ENCODE results near the gene BPGM. TPM values are rescaled to one million over a fixed set of nuclear protein-coding genes. Genes with fewer than 3 reads are reported as not detected.

BPGM gene
- total and polyA plus RNA-seq, 9 of the 15 experiments (the other 6 are each of a cell fraction or from before 2014, with no cell fraction given): 14.1 to 46.1 (median 21.2) TPM

- TF ChIP-seq PPARD (CRISPR knock-in tag; IDR thresholded peaks at IDR 0.05): no peak
- TF ChIP-seq KLF16 (IDR thresholded peaks at IDR 0.05): 0 out of 2 replicates have a peak, but pooled peaks have one; percentile 19
Observed at GRCh38 chr7:134632937-134633540, 13.6 kb upstream of the BPGM start (continued).

- BruUV-seq (replicated peaks): no TSS peak
- no peak for ATAC-seq
- Histone ChIP-seq H3K36me3 (ENCODE audit: control insufficient read depth, insufficient read depth, low read length) (no peaks in the 10 kb centered on the region), H4K20me1 (replicated peaks; ENCODE audit: control insufficient read depth, insufficient read depth, low read length) (no peaks in the 10 kb centered on the region), H3K4me3 (no peak overlapping the region), H3K27me3 (ENCODE audit: control insufficient read depth in 2 of 2, insufficient read depth in 2 of 2, low read length in 2 of 2) (no peaks in the 10 kb centered on the region), H2AFZ (ENCODE audit: low read depth, low read length) (no peak overlapping the region), H3K9me3 (replicated peaks; ENCODE audit: control insufficient read depth, insufficient read depth, low read depth, low read length) (no peaks in the 10 kb centered on the region), H3K4me2 (ENCODE audit: insufficient read depth, low read length) (peak overlapping the region; percentile 20), H3K27ac (ENCODE audit: extremely low read depth, low read depth, low read length) (no peak overlapping the region), H3K4me1 (replicated peaks in 1 of 2; ENCODE audit: control insufficient read depth in 2 of 2, insufficient read depth in 2 of 2, low read length in 2 of 2) (peaks cover 0 to 16% of the 10 kb centered on the region in 2 experiments; a peak in 2 of 5 replicates), H3K79me2 (ENCODE audit: control insufficient read depth, insufficient read depth, low read length) (no peaks in the 10 kb centered on the region), H3K9ac (ENCODE audit: insufficient read depth in 1 of 2, low read depth in 2 of 2, low read length in 2 of 2) (no peak overlapping the region), H3K9me1 (ENCODE audit: control insufficient read depth, insufficient read depth, low read length) (no peaks in the 10 kb centered on the region)
- intact Hi-C loops (cut with micrococcal nuclease): no loop called here
- in situ Hi-C loops (cut with MboI): no loop called here
- TF ChIP-seq NFE2 (IDR thresholded peaks at IDR 0.05; ENCODE audit: low read depth) (no peak), TBL1XR1 (IDR thresholded peaks at IDR 0.05; ENCODE audit: low read length in 2 of 2) (no peak), JUND (IDR thresholded peaks at IDR 0.05; ENCODE audit: borderline replicate concordance, low read depth, low read length) (no peak), JUND (tag; IDR thresholded peaks at IDR 0.05; ENCODE audit: borderline replicate concordance, low read depth, low read length) (peak; percentile 19; the same call in 1 of the 3 replicates), ARNT (IDR thresholded peaks at IDR 0.05) (no peak), SPI1 (IDR thresholded peaks at IDR 0.05; ENCODE audit: borderline replicate concordance, low read depth, low read length) (no peak), KAT8 (IDR thresholded peaks at IDR 0.05; ENCODE audit: low read depth) (no peak), NFIC (IDR thresholded peaks at IDR 0.05) (peak; percentile 47), MAFG (tag; conservative IDR thresholded peaks at IDR 0.05) (peak; percentile 77), CBFA2T3 (IDR thresholded peaks at IDR 0.05) (0 out of 2 replicates have a peak, but pooled peaks have one; percentile 11), PKNOX1 (IDR thresholded peaks at IDR 0.05) (no peak), FOSL1 (tag; conservative IDR thresholded peaks at IDR 0.05) (no peak), CC2D1A (IDR thresholded peaks at IDR 0.05) (no peak), CAMTA2 (CRISPR knock-in tag; conservative IDR thresholded peaks at IDR 0.05) (no peak), CEBPB (tag; IDR thresholded peaks at IDR 0.05) (no peak), CREB1 (IDR thresholded peaks at IDR 0.05) (no peak), CREB1 (CRISPR knock-in tag; IDR thresholded peaks at IDR 0.05) (no peak), MAFF (IDR thresholded peaks at IDR 0.05; ENCODE audit: low read length) (peak; percentile 16; the same call in 1 of the 2 replicates), C11orf30 (IDR thresholded peaks at IDR 0.05; ENCODE audit: low read depth) (peak; percentile 79), ZNF316 (IDR thresholded peaks at IDR 0.05) (peak; percentile 82), RHOXF2B (CRISPR knock-in tag; conservative IDR thresholded peaks at IDR 0.05) (no peak), ZBTB9 (CRISPR knock-in tag; IDR thresholded peaks at IDR 0.05) (no peak)
- DNase-seq (ENCODE audit: extremely low read depth in 1 of 4, low spot score in 3 of 4): no peak
- 0% methylated on average over 2 of the region's 2 CpGs for WGBS (ENCODE audit: insufficient coverage, low coverage, missing lambda C conversion rate)
- FAIRE-seq: no peak
- POLR2A ChIA-PET: interaction anchor here (0.5 to 4.6 kb wide), 7 partner anchors 9 to 1049 kb away, joined by 3 to 30 read pairs (median 3); partner anchors contain the start of gene BPGM
- CTCF ChIA-PET (ENCODE audit: low intra/inter-chr PET ratio): interaction anchor here (4.6 kb wide), 1 partner anchor 318 kb away, joined by 35 read pairs; no protein-coding TSS in a partner anchor
Observed at GRCh38 chr7:134636008-134636449, 10.6 kb upstream of the BPGM start.

Measured in K562 (cell line).